HG02840 (cell line): Measurements from ENCODE around the gene PLA2G4F.

Experiments used
- ATAC-seq: cut with Tn5 transposase; IDR thresholded peaks from one replicate; pipeline ENCODE4 v1.9.1; 2021; ENCODE audit warnings: mild to moderate bottlenecking, moderate library complexity, moderate number of reproducible peaks; ENCODE audit not compliant: unreplicated experiment, low FRiP score

The PLA2G4F gene

GRCh38 chr15:42156243-42156922 lies at the start of gene PLA2G4F:
Gene PLA2G4F, minus strand, starts transcription at chr15:42156636. Its CDS starts 87 bp downstream, at chr15:42156549.
- ATAC-seq, result no peak

- ATAC-seq, result no peak
Measured at GRCh38 chr15:42203891-42204290, 47.5 kb upstream of the PLA2G4F start.

GRCh38 chr15:42202653-42203052 lies 46.2 kb upstream of the PLA2G4F start:
- no peak for ATAC-seq

- ATAC-seq, result no peak
Measured at GRCh38 chr15:42201801-42202200, 45.4 kb upstream of the PLA2G4F start.

- ATAC-seq, result no peak
Measured at GRCh38 chr15:42199126-42199525, 42.7 kb upstream of the PLA2G4F start.

GRCh38 chr15:42198516-42198915 lies 42.1 kb upstream of the PLA2G4F start:
- ATAC-seq, result no peak

- ATAC-seq, result no peak
Measured at GRCh38 chr15:42194513-42194912, 38.1 kb upstream of the PLA2G4F start.

- ATAC-seq, result no peak
Measured at GRCh38 chr15:42193383-42193782, 36.9 kb upstream of the PLA2G4F start.

GRCh38 chr15:42191610-42192346 lies 35.3 kb upstream of the PLA2G4F start:
- no peak for ATAC-seq

- ATAC-seq, result no peak
Measured at GRCh38 chr15:42190370-42190769, 33.9 kb upstream of the PLA2G4F start.

- ATAC-seq, result no peak
Measured at GRCh38 chr15:42185801-42186200, 29.4 kb upstream of the PLA2G4F start.

GRCh38 chr15:42184736-42185135 lies 28.3 kb upstream of the PLA2G4F start:
- ATAC-seq, result no peak

GRCh38 chr15:42184296-42184695 lies 27.9 kb upstream of the PLA2G4F start:
- no peak for ATAC-seq

GRCh38 chr15:42182961-42183360 lies 26.5 kb upstream of the PLA2G4F start:
- ATAC-seq, result no peak

- ATAC-seq, result no peak
Measured at GRCh38 chr15:42182328-42182886, 26.0 kb upstream of the PLA2G4F start.

- ATAC-seq, result no peak
Measured at GRCh38 chr15:42178056-42178455, 21.6 kb upstream of the PLA2G4F start.

- ATAC-seq, result no peak
Measured at GRCh38 chr15:42175671-42176070, 19.2 kb upstream of the PLA2G4F start.

GRCh38 chr15:42172475-42172874 lies 16.0 kb upstream of the PLA2G4F start:
- ATAC-seq, result no peak

GRCh38 chr15:42171795-42172194 lies 15.4 kb upstream of the PLA2G4F start:
- no peak for ATAC-seq

- ATAC-seq, result no peak
Measured at GRCh38 chr15:42171122-42171521, 14.7 kb upstream of the PLA2G4F start.

GRCh38 chr15:42166225-42166940 lies 9.9 kb upstream of the PLA2G4F start:
- no peak for ATAC-seq
